GM18511 (cell line): ENCODE results near the gene RHOF.
A peak's percentile ranks its signal among the peaks of the same experiment; 100 is the strongest.
"Not testable (repeated sequence)": the region's sequence is repeated elsewhere in the genome, so short reads cannot be mapped to it uniquely, and the experiment has no call there.

Source experiments
- ATAC-seq: cut with Tn5 transposase; IDR thresholded peaks from one replicate; pipeline ENCODE4 v1.9.1; 2021; ENCODE audit warnings: mild to moderate bottlenecking, moderate library complexity; ENCODE audit not compliant: unreplicated experiment

Gene RHOF

GRCh38 chr12:121750507-121750955, 43.0 kb downstream of the RHOF start:
- ATAC-seq: no peak

GRCh38 chr12:121749267-121749666, 44.2 kb downstream of the RHOF start:
- no peak for ATAC-seq

- peak; percentile 64 for ATAC-seq
Observed at GRCh38 chr12:121748571-121749265, 44.8 kb downstream of the RHOF start.

GRCh38 chr12:121748218-121748570, 45.3 kb downstream of the RHOF start:
- no peak for ATAC-seq

- ATAC-seq: not testable (repeated sequence)
Observed at GRCh38 chr12:121745545-121745944, 47.9 kb downstream of the RHOF start.

- ATAC-seq: no peak
Observed at GRCh38 chr12:121741743-121742142, 51.7 kb downstream of the RHOF start.

GRCh38 chr12:121740847-121741246, 52.6 kb downstream of the RHOF start:
- no peak for ATAC-seq

GRCh38 chr12:121738340-121738858, 55.1 kb downstream of the RHOF start:
- no peak for ATAC-seq

GRCh38 chr12:121733849-121734248, 59.6 kb downstream of the RHOF start:
- no peak for ATAC-seq

GRCh38 chr12:121731473-121731872, 62.0 kb downstream of the RHOF start:
- no peak for ATAC-seq

- ATAC-seq: no peak
Observed at GRCh38 chr12:121729021-121729420, 64.5 kb downstream of the RHOF start.
